ENCODE measurements around the gene DISP1. TPM values are rescaled to one million over a fixed set of nuclear protein-coding genes. Genes with fewer than 3 reads are reported as not detected.

Gene DISP1
- total RNA-seq, 1 experiment from 2014 or later = 2.8 TPM

GRCh38 chr1:222821239-222821638 lies 6.4 kb downstream of the DISP1 start (continued):
- TF ChIP-seq ATF2 (CRISPR knock-in tag; IDR thresholded peaks at IDR 0.05; ENCODE audit: borderline replicate concordance, low read depth) = no peak

- Mint-ChIP-seq H3K36me3 (no peaks in the 10 kb centered on the region), H3K27me3 (ENCODE audit: low read depth) (no peaks in the 10 kb centered on the region), H3K4me1 (peaks cover 39% of the 10 kb centered on the region), H3K9me3 (no peaks in the 10 kb centered on the region), H3K27ac (no peak overlapping the region), H3K4me3 (no peak overlapping the region)
- no peak for ATAC-seq
- POLR2A ChIA-PET = no interaction called here
- CTCF ChIA-PET = interaction anchor here (0.7 to 1.9 kb wide), 3 partner anchors 89 to 300 kb away, joined by 4 to 6 read pairs (median 4); no protein-coding TSS in a partner anchor
- no peak for DNase-seq (ENCODE audit: low spot score)
- TF ChIP-seq CREB1 (CRISPR knock-in tag; IDR thresholded peaks at IDR 0.05) (no peak), ZMAT4 (CRISPR knock-in tag; IDR thresholded peaks at IDR 0.05) (no peak), ATF2 (CRISPR knock-in tag; IDR thresholded peaks at IDR 0.05; ENCODE audit: borderline replicate concordance, low read depth) (no peak), AFF4 (CRISPR knock-in tag; IDR thresholded peaks at IDR 0.05; ENCODE audit: borderline replicate concordance) (no peak), JUN (CRISPR knock-in tag; IDR thresholded peaks at IDR 0.05) (no peak), IRF1 (CRISPR knock-in tag; IDR thresholded peaks at IDR 0.05) (no peak), IRF2 (CRISPR knock-in tag; IDR thresholded peaks at IDR 0.05; ENCODE audit: borderline replicate concordance, low read depth) (no peak)
Measured at GRCh38 chr1:222823695-222824094, 8.9 kb downstream of the DISP1 start.

GRCh38 chr1:222824641-222825040 lies 9.8 kb downstream of the DISP1 start:
- Mint-ChIP-seq H3K27ac (0 out of 2 replicates have a peak overlapping the region, but pooled peaks have one; percentile 52), H3K36me3 (no peaks in the 10 kb centered on the region), H3K4me3 (no peak overlapping the region), H3K27me3 (ENCODE audit: low read depth) (no peaks in the 10 kb centered on the region), H3K4me1 (peaks cover 43% of the 10 kb centered on the region), H3K9me3 (no peaks in the 10 kb centered on the region)
- CTCF ChIA-PET = interaction anchor here (0.7 to 1.2 kb wide), 2 partner anchors 265 to 861 kb away, joined by 3 to 6 read pairs; no protein-coding TSS in a partner anchor
- POLR2A ChIA-PET = interaction anchor here (0.7 kb wide), 1 partner anchor 81 kb away, joined by 4 read pairs; no protein-coding TSS in a partner anchor
- ATAC-seq (no peak), DNase-seq (ENCODE audit: low spot score) (no peak)
- TF ChIP-seq ZNF281 (CRISPR knock-in tag; IDR thresholded peaks at IDR 0.05) (no peak), TEAD1 (CRISPR knock-in tag; IDR thresholded peaks at IDR 0.05) (no peak), ZNF317 (CRISPR knock-in tag; IDR thresholded peaks at IDR 0.05; ENCODE audit: borderline replicate concordance, low read depth) (no peak), ZNF396 (CRISPR knock-in tag; IDR thresholded peaks at IDR 0.05; ENCODE audit: borderline replicate concordance) (no peak), MXD4 (CRISPR knock-in tag; IDR thresholded peaks at IDR 0.05; ENCODE audit: borderline replicate concordance) (no peak), ZNF121 (CRISPR knock-in tag; IDR thresholded peaks at IDR 0.05) (no peak)
